HG02885 (cell line): ENCODE results near the gene CD4.

Experiments
- ATAC-seq: cut with Tn5 transposase; IDR thresholded peaks from one replicate; pipeline ENCODE4 v1.9.1; 2021; ENCODE audit warnings: mild to moderate bottlenecking; ENCODE audit not compliant: unreplicated experiment, poor library complexity

Gene CD4

DNA sequence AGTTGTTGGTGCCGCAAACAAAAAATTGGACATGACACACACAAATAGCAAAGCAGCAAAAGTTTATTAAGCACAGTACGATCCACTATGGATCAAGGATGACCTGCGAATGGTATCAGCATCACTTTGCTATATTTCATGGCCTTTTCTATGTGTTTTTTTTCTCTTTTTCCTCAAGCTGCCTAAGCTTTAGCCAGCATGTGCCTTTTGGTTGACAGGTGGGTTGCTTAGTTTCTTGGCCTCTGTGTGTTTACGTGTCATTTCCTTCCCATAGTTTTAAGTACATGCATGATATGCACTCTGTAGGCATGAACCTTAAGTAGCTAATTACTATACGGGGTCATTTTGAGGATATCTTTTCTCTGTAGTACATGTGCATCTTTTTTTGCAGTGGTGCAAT lies 9.8 kb downstream of the CD4 start:
- ATAC-seq, result no peak

DNA sequence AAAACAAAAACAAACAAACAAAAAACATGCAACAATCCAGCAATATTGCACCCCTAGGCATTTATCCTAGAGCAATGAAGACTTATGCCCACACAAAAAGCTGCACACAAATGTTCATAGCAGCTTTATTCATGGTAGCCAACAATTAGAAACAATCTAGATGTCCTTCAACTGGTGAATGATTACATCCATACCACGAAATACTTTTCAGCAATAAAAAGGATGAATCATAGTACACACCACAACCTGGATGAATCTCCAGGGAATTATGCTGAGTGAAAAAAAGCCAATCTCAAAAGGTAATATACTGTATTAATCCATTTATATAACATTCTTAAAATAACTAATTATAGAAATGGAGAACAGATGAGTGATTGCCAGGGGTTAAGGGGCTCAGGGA lies 17.8 kb downstream of the CD4 start:
- no peak for ATAC-seq

DNA sequence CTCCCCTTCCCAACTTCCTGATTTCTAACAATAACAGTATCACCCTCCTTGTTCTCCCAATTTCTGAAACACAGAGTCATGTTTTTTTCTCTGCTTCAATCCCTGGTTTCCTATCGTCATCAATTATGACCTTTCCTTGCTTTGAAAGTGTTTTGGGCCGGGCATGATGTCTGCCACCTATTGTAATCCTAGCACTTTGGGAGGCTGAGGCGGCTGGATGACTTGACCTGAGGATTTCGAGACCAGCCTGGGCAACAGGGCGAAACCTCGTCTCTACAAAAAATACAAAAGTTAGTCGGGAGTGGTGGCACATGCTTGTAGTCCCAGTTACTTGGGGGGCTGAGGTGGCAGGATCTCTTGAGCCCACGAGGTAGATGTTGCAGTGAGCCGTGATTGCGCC lies 19.7 kb downstream of the CD4 start:
- ATAC-seq, result no peak

DNA sequence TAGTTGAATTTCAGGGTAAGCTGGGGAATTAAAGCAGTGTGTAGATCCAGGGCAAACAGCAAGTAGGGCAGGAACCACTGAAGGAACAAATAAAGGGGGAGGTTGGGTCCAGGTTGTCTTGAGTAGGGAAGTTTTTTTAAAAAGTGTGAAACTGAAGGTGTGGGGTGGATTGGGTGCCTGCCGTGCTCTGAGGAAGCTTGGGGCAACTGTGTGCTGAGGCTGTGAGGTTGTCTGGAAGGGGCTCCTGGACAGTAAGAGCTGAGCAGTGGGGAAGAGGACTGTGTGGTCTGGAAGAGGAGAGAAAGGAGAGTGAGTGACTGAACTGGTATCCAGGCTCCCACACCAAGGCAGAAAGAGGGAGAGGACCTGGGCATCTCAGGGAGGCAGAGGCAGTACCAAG lies 21.4 kb downstream of the CD4 start:
- ATAC-seq, result no peak

DNA sequence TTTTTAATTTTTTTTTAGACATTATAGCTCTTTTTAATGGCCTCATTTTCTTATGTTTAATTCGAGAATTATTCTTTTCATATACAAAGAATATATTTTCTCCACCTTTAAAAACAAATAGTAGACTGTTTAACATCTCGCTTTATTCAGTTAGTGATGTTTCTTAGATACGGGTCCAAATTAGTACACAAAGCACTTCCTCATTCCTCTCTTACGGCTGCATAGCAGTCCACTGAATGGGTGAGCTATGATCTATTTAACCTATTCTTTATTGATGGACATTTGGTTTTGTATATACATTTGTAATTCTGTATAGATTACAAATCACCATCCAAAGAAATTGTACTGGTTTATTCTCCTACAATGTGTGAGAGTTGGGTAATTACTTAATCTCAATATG lies 24.0 kb downstream of the CD4 start:
- ATAC-seq, result no peak

DNA sequence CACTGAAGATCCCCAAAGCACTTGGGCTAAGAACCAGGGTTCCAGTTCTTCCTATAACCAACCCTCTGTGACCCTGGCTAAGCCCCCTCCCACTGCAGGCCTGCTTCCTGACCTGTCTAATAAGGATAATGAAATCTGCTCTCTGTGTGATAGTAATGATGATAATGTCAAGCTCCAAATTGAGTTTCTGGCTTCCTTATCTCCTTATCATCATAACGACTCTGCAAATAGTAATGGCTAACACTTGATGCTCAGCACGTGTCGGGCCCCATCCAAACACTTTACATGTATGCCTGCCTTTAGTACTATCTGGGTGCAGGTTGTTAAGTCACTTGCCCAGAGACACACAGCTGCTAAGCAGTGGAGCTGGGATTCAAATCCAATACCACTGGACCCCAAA lies 27.3 kb downstream of the CD4 start:
- no peak for ATAC-seq

DNA sequence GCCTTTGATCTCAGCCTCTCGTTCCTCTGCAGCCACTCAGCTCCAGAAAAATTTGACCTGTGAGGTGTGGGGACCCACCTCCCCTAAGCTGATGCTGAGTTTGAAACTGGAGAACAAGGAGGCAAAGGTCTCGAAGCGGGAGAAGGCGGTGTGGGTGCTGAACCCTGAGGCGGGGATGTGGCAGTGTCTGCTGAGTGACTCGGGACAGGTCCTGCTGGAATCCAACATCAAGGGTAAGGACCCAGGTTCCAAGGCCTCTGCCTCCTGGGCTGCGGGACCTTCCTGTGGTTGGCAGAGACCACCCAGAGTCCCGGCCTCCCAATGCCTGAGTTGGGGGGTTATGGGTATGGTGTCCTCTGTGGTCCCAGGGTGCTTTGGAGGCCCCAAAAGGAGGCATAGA lies 27.8 kb downstream of the CD4 start:
- no peak for ATAC-seq

DNA sequence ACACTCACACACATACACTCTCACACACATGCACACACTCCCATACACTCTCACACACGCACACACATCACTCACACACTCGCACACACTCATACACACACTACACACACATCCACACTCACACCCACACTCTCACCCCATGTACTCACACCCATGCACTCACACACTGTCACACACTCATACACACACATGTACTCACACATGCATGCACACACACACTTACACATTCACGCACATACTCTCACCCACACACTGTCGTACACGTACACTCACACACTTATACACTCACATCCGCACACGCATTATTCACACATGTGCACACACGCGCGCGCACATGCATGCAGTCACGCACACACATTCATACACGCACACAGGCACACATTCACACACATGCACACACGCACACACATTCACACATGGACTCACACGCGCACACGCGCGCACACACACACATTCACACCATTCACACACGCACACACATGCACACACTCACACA lies 28.4 kb downstream of the CD4 start:
- no peak for ATAC-seq

DNA sequence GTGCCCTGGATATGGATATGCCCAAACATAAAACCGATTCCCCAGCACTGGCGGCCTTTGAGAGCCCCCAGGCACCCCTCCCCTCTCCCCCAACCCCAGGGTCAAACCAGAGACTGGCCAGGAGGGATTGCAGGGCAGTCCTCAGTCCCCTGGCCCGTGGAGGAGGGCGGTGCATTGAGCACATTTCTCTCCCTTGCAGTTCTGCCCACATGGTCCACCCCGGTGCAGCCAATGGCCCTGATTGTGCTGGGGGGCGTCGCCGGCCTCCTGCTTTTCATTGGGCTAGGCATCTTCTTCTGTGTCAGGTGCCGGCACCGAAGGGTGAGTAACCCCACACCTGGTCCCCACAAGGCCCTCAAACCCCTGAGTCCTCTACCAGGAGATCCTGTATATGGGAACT lies 28.9 kb downstream of the CD4 start:
- ATAC-seq, result no peak

DNA sequence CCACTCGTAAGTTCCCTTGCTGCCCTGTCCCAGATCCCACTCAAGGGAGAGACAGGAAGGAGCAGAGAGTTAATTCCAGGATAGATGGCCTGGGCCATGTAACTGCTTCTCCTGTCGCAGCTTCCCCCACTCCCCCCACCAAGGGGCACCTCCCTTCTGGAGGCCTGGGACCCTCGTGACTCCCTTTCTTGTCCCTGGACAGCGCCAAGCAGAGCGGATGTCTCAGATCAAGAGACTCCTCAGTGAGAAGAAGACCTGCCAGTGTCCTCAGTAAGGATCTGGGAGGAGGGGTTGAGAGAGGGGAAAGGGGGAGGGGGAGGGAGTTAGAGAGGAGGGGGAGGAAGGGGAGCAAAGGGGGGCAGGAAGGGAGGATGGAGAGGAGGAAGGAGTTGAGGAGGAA lies 29.3 kb downstream of the CD4 start:
- ATAC-seq, result no peak

DNA sequence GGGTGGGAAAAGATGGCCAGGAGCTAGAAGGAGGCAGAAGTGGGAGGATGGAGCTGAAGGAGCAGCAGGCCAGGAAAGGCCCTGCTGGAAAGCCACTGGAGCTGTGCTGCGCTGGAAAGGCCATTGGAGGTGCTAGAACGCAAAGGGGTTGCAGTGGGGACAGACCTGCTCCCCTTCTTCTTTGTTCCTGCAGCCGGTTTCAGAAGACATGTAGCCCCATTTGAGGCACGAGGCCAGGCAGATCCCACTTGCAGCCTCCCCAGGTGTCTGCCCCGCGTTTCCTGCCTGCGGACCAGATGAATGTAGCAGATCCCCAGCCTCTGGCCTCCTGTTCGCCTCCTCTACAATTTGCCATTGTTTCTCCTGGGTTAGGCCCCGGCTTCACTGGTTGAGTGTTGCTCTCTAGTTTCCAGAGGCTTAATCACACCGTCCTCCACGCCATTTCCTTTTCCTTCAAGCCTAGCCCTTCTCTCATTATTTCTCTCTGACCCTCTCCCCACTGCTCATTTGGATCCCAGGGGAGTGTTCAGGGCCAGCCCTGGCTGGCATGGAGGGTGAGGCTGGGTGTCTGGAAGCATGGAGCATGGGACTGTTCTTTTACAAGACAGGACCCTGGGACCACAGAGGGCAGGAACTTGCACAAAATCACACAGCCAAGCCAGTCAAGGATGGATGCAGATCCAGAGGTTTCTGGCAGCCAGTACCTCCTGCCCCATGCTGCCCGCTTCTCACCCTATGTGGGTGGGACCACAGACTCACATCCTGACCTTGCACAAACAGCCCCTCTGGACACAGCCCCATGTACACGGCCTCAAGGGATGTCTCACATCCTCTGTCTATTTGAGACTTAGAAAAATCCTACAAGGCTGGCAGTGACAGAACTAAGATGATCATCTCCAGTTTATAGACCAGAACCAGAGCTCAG lies 30.0 kb downstream of the CD4 start:
- ATAC-seq, result no peak

DNA sequence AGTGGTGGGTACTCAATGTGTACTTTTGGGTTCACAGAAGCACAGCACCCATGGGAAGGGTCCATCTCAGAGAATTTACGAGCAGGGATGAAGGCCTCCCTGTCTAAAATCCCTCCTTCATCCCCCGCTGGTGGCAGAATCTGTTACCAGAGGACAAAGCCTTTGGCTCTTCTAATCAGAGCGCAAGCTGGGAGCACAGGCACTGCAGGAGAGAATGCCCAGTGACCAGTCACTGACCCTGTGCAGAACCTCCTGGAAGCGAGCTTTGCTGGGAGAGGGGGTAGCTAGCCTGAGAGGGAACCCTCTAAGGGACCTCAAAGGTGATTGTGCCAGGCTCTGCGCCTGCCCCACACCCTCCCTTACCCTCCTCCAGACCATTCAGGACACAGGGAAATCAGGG lies 30.8 kb downstream of the CD4 start:
- ATAC-seq, result no peak

DNA sequence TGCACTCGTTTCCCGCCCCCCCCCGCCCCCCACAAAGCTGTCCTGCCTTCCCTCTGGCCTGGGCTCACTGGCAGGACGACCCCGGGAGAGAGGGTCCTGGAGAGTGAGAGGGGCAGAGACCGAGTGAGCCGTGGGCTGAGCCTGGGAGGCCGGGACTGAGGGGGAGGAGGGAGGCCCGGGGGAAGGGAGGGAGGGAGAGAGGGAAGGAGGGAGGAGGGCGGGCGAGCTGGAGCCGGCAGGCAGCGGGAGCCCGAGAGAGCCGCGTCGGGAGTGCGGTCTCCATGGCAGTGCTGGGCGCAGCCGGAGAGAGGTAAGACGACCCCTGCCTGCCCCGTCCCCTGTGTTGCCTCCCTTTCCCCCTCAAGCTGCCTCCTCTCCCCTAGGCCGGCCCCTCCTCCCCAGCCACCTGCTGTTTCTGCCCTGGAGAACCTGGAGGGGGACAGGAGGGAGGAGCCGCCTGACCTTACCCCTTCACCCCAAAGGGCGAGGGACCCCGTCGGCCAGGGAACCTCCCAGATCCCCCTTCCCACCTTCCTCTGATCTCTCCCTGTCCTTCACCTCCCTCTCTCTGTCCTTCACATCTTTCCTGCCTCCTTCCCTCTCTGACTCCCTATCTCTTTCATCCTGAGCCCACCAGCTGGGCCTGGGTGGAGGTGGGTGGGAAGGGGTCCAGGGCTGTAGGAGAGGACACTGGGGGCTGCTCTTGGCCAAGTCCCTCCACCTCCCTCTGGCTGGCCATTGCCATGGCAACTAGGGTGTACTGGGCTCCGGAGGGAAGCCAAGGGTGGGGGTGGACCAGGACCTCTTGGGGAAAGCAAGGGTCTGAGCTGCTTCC lies 32.5 kb downstream of the CD4 start, which contains the start of gene GPR162:
Gene GPR162, plus strand, starts transcription at position 231 of the 835 bp plus-strand sequence. CDS start 2,078 bp downstream, outside the sequence.
- ATAC-seq, result no peak

DNA sequence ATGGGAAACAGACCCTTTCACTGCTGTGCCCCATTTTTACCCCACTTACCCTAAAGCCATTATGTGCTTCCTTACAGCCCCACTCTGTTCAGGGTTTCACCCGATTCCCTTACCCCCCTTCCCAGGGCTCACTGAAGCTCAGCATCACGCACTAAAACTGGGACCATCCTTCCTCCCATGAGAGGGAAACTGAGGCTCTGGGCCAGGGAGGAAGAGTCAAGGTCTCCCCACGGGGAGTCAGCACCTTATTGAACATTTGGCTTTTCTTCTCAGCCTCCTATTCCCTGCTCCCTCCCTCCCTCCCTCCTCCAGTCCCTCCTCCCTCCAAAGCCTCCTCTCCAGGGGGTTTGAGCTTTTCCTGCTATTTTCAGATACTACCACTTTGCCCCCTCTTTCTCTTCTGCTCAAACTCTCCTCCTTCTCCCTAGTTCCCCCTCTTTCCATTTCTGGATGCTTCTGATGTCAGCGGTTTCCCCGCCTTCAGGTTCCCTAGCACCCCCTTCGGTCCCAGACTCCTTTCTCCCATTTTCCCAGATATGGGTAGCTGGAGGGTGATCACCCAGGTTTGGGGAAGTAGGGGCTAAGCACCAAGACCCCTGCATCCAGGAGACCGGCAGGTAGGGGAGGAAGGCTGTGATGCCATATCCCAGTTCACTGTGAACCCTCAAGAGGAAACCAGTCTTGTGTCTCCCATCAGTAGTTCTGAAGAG lies 33.3 kb downstream of the CD4 start:
- no peak for ATAC-seq

DNA sequence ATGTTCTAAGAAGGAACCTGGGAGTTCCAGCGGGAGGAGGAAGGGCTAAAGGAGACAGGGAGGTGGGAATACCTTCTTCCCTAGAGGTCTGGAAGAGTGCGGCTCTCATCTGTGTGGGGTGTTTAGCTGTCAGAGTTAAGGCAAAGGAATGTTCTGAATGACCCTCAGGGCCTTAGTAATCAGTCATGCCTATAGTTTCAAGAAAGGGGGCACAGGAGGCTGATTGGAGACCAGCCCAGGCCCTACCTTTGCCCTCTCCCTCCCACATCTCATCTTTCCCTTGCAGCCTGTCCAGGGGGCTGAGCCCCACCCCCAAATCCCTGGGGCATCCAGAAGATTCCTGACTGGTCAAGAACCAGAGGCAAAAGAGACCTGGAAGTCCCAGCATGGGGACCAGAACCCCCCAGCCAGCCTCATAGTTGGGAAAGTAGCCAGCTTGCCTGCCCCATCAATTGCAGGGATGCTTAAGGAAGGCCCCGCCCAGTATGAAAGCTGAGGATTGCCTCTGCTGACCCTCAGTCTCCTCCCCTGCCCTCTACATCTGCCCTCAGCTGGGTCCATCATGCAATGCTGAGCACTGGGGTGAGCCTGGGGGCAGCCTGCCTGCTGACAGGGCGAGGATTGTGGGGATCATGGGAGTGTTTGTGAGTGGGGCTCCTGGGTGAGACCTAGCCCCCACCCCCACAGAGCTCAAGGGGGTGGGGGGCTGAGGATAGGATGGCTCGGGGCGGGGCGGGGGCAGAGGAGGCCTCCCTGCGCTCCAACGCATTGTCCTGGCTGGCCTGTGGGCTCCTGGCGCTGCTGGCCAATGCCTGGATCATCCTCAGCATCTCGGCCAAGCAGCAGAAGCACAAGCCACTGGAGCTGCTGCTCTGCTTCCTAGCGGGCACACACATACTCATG lies 34.1 kb downstream of the CD4 start:
- ATAC-seq, result no peak

DNA sequence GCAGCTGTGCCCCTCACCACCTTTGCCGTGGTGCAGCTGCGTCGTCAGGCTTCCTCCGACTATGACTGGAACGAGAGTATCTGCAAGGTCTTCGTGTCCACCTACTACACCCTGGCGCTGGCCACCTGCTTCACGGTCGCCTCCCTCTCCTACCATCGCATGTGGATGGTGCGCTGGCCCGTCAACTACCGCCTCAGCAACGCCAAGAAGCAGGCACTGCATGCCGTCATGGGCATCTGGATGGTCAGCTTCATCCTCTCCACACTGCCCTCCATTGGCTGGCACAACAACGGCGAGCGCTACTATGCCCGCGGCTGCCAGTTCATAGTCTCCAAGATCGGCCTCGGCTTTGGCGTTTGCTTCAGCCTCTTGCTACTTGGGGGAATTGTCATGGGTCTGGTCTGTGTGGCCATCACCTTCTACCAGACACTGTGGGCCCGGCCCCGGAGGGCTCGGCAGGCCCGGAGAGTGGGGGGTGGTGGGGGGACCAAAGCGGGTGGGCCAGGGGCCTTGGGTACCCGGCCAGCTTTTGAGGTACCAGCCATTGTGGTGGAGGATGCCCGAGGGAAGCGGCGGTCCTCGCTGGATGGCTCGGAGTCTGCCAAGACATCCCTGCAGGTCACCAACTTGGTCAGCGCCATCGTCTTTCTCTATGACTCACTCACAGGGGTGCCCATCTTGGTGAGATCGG lies 34.9 kb downstream of the CD4 start:
- ATAC-seq, result no peak

DNA sequence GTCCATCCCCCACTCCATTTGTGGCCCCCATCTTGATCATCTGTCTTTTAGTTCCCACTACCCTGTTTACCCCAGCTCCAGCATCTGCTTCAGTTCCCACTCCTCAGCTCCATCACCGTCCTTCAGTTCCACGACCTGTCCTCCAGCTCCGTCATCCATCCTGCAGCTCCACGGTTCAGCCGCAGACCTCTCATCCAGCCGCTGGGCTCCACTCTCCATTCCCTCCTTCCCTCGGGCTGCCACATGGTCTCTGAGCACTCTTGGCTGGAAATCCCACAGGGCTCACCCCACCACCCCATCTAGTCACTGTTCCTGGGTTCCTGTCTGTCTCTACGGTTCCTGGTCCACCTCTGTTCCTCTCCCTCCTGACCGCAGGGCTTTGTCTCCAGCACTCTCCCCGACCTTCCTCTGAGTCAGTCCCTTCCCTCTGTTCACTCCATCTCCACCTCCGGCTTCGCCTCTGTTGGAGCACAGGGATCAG lies 35.6 kb downstream of the CD4 start:
- no peak for ATAC-seq

DNA sequence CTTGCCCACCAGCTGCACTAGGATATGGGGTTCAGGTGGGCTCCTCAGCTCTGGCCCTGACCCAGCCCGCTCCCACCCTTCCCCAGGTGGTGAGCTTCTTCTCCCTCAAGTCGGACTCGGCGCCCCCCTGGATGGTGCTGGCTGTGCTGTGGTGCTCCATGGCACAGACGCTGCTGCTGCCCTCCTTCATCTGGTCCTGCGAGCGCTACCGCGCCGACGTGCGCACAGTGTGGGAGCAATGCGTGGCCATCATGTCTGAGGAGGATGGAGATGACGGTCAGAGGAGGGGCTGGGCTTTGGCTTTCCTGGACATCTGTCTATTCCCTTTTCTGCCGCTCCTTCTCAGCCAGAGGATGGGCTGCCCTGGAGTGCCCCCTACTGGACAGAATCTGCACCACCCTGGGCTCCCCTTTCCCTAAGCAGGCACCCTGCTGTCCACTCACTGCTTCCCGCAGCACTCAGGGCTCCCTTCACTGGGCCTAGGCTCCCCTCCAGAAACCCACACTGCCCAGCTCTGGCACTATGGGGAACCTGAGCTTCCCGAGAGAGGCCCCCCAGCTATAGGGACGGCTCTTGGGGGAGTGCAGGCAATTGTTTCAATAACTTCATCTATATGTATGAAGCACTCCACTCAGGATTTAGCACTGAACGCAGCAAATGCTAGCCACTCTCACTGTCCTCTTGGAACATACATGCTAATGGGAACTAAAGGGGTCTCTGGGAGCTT lies 36.2 kb downstream of the CD4 start:
- no peak for ATAC-seq
